Vagina (tissue), 2 donors: ENCODE measurements around the gene ARPC1A. TPM values are rescaled to one million over a fixed set of nuclear protein-coding genes. Genes with fewer than 3 reads are reported as not detected.
"Not testable (repeated sequence)": the region's sequence is repeated elsewhere in the genome, so short reads cannot be mapped to it uniquely, and the experiment has no call there.

Source experiments
- DNase-seq, 2 donors: peaks; one replicate each; pipeline ENCODE4 v3.0.0-alpha.2; 2017; ENCODE audit errors: extremely low spot score in 2 of 2
- H3K27ac ChIP-seq: fragments of 200-600 bp; sonication (generic); one replicate; pipeline ENCODE4 v1.5.1; 2019
- H3K27me3 ChIP-seq: fragments of 200-600 bp; sonication (generic); one replicate; pipeline ENCODE4 v1.5.1; 2019
- H3K36me3 ChIP-seq, 2 donors: fragments of 200-600 bp; sonication (generic); one replicate each; pipeline ENCODE4 v1.5.1; 2017 to 2019
- H3K4me1 ChIP-seq: fragments of 200-600 bp; sonication (generic); one replicate; pipeline ENCODE4 v1.5.1; 2019
- H3K4me3 ChIP-seq, 2 donors: fragments of 200-600 bp; sonication (generic); 1 replicate in 1 of 2; 2 replicates in 1 of 2; pipeline ENCODE4 v1.5.1; 2016 to 2019
- H3K9me3 ChIP-seq: fragments of 200-600 bp; sonication (generic); one replicate; pipeline ENCODE4 v1.5.1; 2019
- CTCF ChIP-seq, 3 experiments: fragments of 450-650 bp in 2 of 3; fragments of 200-600 bp in 1 of 3; sonication (generic) in 1 of 3; IDR thresholded peaks; one replicate each; pipeline ENCODE4 v1.5.1; 2017 to 2019; ENCODE audit warnings: antibody characterized with exemption in 3 of 3, mild to moderate bottlenecking in 2 of 3, moderate library complexity in 2 of 3
- POLR2A ChIP-seq, 2 donors: fragments of 450-650 bp; IDR thresholded peaks; one replicate each; pipeline ENCODE4 v1.6.1; 2017; ENCODE audit warnings: antibody characterized with exemption in 2 of 2, mild to moderate bottlenecking in 2 of 2, moderate library complexity in 2 of 2
- POLR2AphosphoS5 ChIP-seq, 2 donors: sonication (generic); formaldehyde crosslinking; IDR thresholded peaks; one replicate each; pipeline ENCODE4 v1.9.0; 2017; ENCODE audit warnings: antibody characterized with exemption in 2 of 2, mild to moderate bottlenecking in 2 of 2, low read depth in 1 of 2; ENCODE audit not compliant: insufficient read depth in 1 of 2
- intact Hi-C: fragments of 100-400 bp; cut with DNase I; formaldehyde crosslinking; loops from one replicate; pipeline ENCODE4 v1.15.1; 2023
- total RNA-seq: library from RNA; depleted of rRNA; stranded (reverse); fragments of >200 nt; gene quantifications from one replicate; pipeline ENCODE4 v1.2.3, GENCODE V29; 2016

Gene ARPC1A
- total RNA-seq, 1 donor from 2014 or later: 106 TPM

- no peak overlapping the region for H3K4me3 ChIP-seq
- H3K9me3 ChIP-seq: no peaks in the 10 kb centered on the region
- H3K36me3 ChIP-seq: peaks cover 0 to 87% of the 10 kb centered on the region in 2 donors
- no peaks in the 10 kb centered on the region for H3K4me1 ChIP-seq
- TF ChIP-seq POLR2A (IDR thresholded peaks at IDR 0.05): no peak
- H3K27me3 ChIP-seq: no peaks in the 10 kb centered on the region
- H3K27ac ChIP-seq: no peak overlapping the region
- DNase-seq: no peak
- intact Hi-C loops: no loop called here
These were observed 32.2 kb downstream of the ARPC1A start for GRCh38 chr7:99357701-99358490.

DNA sequence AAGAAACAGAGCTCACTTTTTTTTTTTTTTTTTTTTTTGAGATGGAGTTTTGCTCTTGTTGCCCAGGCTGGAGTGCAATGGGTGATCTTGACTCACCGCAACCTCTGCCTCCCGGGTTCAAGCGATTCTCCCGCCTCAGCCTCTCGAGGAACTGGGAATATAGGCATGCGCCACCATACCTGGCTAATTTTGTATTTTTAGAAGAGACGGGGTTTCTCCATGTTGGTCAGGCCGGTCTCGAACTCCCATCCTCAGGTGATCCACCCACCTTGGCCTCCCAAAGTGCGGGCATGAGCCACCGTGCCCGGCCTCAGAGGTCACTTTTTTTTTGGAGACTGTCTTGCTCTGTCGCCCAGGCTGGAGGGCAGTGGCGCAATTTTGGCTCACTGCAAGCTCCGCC is 32.8 kb downstream of the ARPC1A start:
- intact Hi-C loops, H3K27me3 ChIP-seq, H3K27ac ChIP-seq, H3K4me1 ChIP-seq, DNase-seq, H3K9me3 ChIP-seq, H3K4me3 ChIP-seq: not testable (repeated sequence)
- H3K36me3 ChIP-seq: peaks cover 0 to 87% of the 10 kb centered on the region in 2 donors

DNA sequence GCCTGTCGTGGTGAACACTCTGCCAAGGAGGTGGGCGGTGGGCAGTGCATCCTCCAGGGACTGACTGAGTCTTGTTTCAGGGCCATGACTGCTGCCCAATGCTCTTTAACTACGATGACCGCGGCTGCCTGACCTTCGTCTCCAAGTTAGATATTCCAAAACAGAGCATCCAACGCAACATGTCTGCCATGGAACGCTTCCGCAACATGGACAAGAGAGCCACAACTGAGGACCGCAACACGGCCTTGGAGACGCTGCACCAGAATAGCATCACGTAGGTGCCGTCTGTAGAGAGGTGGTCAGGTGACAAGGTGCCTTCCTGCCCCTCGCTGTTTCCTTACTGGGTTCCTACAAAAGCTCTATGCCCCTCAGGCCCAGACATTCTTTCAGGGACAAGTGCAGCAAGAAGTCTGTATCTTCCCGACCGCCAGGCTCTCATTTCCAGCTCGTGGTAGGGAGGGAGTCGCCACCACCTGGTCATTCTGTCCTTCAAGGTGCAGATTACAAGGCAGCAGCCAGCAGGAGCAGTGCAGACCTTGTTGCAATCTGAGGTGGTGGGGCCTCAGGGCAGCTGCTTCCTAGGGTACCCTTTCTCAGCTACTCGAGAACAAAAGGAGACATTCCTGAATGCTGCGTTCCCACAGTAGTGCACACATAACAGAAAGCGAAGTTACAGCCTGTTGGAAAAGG is 33.9 kb downstream of the ARPC1A start:
- H3K9me3 ChIP-seq: no peaks in the 10 kb centered on the region
- DNase-seq: no peak
- H3K27ac ChIP-seq: no peak overlapping the region
- H3K27me3 ChIP-seq: no peaks in the 10 kb centered on the region
- H3K36me3 ChIP-seq: peaks cover 0 to 87% of the 10 kb centered on the region in 2 donors
- no peak for TF ChIP-seq CTCF (IDR thresholded peaks at IDR 0.05)
- no peak overlapping the region for H3K4me3 ChIP-seq
- intact Hi-C loops: no loop called here
- no peaks in the 10 kb centered on the region for H3K4me1 ChIP-seq

DNA sequence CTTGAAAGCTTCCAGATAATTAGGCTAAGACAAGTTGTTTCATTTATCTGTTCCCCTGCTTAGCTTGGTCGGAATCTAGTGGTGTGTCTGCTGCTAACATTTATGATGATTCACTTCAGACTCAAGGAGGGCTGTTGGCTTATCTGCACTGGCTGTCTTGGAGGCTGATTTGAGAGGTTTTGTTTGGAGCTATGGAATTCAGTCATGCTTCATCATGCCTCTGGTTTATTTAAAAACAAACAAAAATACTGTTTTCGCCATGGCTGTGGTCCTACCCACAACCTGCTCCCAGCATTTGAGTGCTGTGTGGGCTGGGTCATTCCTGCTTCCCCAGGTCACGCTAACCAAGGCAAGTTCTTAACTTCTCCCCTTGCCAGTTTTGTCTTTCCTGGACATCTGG is 37.1 kb downstream of the ARPC1A start:
- H3K9me3 ChIP-seq: no peaks in the 10 kb centered on the region
- no peaks in the 10 kb centered on the region for H3K27me3 ChIP-seq
- H3K27ac ChIP-seq: no peak overlapping the region
- no peaks in the 10 kb centered on the region for H3K4me1 ChIP-seq
- no peak for DNase-seq
- intact Hi-C loops: no loop called here
- H3K36me3 ChIP-seq: peaks cover 0 to 87% of the 10 kb centered on the region in 2 donors
- TF ChIP-seq POLR2AphosphoS5 (IDR thresholded peaks at IDR 0.05; ENCODE audit: insufficient read depth in 1 of 2, low read depth in 1 of 2) (no peak), CTCF (IDR thresholded peaks at IDR 0.05) (no peak), POLR2A (IDR thresholded peaks at IDR 0.05) (no peak)
- H3K4me3 ChIP-seq: no peak overlapping the region

GRCh38 chr7:99363286-99363685 is 37.6 kb downstream of the ARPC1A start:
- H3K9me3 ChIP-seq: no peaks in the 10 kb centered on the region
- peaks cover 0 to 82% of the 10 kb centered on the region in 2 donors for H3K36me3 ChIP-seq
- no peak for TF ChIP-seq CTCF (IDR thresholded peaks at IDR 0.05)
- no peak for TF ChIP-seq POLR2AphosphoS5 (IDR thresholded peaks at IDR 0.05; ENCODE audit: insufficient read depth in 1 of 2, low read depth in 1 of 2)
- TF ChIP-seq POLR2A (IDR thresholded peaks at IDR 0.05): no peak
- intact Hi-C loops: no loop called here
- no peak overlapping the region for H3K4me3 ChIP-seq
- DNase-seq: no peak
- H3K27ac ChIP-seq: no peak overlapping the region
- H3K4me1 ChIP-seq: no peaks in the 10 kb centered on the region
- H3K27me3 ChIP-seq: no peaks in the 10 kb centered on the region
